GM12801 (cell line): ENCODE measurements around the gene STRN3.

Experiments used
- TF ChIP-seq, protein P1 (sequence below): IDR thresholded peaks from one replicate; pipeline ENCODE4 v1.5.1; 2011; ENCODE audit warnings: control low read depth; ENCODE audit not compliant: insufficient read length; ENCODE audit errors: extremely low read depth

The STRN3 gene

GRCh38 chr14:30875788-30876053, 150.5 kb downstream of the STRN3 start:
- TF ChIP-seq, protein P1, sequence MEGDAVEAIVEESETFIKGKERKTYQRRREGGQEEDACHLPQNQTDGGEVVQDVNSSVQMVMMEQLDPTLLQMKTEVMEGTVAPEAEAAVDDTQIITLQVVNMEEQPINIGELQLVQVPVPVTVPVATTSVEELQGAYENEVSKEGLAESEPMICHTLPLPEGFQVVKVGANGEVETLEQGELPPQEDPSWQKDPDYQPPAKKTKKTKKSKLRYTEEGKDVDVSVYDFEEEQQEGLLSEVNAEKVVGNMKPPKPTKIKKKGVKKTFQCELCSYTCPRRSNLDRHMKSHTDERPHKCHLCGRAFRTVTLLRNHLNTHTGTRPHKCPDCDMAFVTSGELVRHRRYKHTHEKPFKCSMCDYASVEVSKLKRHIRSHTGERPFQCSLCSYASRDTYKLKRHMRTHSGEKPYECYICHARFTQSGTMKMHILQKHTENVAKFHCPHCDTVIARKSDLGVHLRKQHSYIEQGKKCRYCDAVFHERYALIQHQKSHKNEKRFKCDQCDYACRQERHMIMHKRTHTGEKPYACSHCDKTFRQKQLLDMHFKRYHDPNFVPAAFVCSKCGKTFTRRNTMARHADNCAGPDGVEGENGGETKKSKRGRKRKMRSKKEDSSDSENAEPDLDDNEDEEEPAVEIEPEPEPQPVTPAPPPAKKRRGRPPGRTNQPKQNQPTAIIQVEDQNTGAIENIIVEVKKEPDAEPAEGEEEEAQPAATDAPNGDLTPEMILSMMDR: no peak

DNA sequence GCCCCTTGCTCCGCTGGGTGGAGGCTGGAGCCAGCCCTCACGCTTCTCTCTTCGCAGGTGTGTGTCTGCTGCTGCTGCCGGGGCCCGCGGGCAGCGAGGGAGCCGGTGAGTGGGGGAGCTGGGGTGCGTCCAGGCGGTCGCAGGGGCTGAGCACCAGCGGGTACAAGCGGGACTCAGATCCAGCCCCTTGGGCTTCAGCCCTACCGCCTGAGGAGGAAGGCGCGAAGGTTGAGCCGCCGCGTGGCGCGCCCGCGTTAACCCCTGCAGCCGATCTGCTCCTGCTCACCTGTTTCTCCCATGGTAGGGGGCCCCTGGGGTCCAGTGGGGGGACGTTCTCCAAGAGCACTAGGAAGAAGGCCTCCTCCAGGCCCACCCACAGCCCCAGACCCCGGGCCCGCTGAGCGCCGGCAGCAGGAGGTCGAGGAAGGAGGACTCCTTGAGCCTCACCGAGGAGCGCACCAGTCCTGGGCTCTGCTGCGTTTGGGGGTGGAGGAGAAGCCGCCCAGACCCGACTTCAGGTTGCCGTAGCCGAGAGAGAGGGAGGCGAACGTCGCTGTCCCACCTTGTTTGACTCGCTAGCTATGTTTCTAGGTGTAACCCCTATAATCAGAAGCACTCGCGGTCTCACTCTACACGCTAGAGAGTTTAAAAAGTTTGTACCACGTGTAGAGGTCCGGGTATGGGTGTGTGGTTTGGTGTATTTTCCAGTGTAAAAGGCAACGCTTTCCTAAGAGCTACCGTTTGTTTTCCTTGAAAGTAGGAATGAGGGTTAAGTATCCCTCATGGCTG, 151.0 kb downstream of the STRN3 start:
- TF ChIP-seq, protein P1: no peak

GRCh38 chr14:30874120-30874998, 151.8 kb downstream of the STRN3 start, which contains the start of gene COCH:
TSS of gene COCH (plus strand) at chr14:30874559. CDS start at chr14:30874939, 380 bp downstream.
- TF ChIP-seq, protein P1: no peak

DNA sequence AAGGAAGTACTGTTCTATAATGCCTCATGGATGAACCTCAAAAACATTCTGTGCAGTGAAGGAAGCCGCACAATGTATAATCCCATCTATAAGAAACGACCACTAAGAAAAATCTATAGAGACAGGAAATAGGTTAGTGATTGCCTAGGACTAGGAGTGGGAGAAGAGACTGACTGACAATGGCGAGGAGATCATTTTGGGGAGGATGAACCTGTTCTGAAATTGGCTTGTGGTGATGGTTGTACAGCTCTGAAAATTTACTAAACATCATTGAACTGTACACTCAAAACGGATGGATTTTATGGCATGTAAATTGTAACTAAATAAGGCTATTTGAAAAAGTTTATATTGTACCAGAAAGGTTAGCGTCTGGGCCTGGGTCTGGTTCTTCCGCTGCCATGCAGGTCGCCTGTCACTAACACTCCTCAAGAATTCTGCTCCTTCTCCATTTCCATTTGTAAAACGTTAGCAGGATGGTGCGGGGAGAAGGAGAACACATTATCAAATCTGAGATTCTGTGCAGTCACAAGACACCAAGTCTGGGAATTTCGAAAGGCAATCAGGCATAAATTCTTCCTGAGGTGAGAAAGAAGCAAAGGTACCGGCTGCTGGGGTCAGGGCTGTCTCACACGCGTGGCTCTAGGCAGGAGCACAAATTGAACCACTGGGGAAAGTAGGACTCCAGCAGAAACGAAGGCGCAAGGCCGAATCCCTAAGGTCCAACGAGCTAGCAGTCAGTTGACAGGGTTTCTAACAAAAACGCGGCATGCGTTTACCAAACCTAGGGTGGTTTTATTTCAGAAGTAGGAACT, 152.7 kb downstream of the STRN3 start:
- TF ChIP-seq, protein P1: no peak

- TF ChIP-seq, protein P1: no peak
Observed at GRCh38 chr14:30872602-30873001, 153.6 kb downstream of the STRN3 start.

GRCh38 chr14:30869551-30870155, 156.5 kb downstream of the STRN3 start:
- TF ChIP-seq, protein P1: no peak
